ENCODE results near the gene ZMIZ1.

- no peak for TF ChIP-seq CTCF (IDR thresholded peaks at IDR 0.05 in 2 of 3, conservative IDR thresholded peaks at IDR 0.05 in 1 of 3; ENCODE audit: borderline replicate concordance in 1 of 3, insufficient read depth in 1 of 3, low read depth in 2 of 3, low read length in 2 of 3)
- TF ChIP-seq POLR2AphosphoS5 (IDR thresholded peaks at IDR 0.05; ENCODE audit: low read depth, low read length), result no peak
- TF ChIP-seq EZH2phosphoT487 (IDR thresholded peaks at IDR 0.05; ENCODE audit: borderline replicate concordance), result no peak
- TF ChIP-seq SIN3A (IDR thresholded peaks at IDR 0.05; ENCODE audit: low read depth), result no peak
- no peak for TF ChIP-seq MAX (IDR thresholded peaks at IDR 0.05)
- TF ChIP-seq EZH2 (IDR thresholded peaks at IDR 0.05), result no peak
- no peak for TF ChIP-seq YY1 (IDR thresholded peaks at IDR 0.05; ENCODE audit: extremely low read depth, insufficient replicate concordance, low read depth, low read length)
- no peak for TF ChIP-seq ATF3 (IDR thresholded peaks at IDR 0.05)
These were observed 16.3 kb downstream of the ZMIZ1 start for GRCh38 chr10:79084972-79085597.
